AG04449 (cell line): ENCODE measurements around the gene OTX2.

ENCODE experiments used
- CTCF ChIA-PET: fragments of 350-600 bp; formaldehyde crosslinking; extraction: SDS; loops from one replicate; lab custom pipeline; 2021; ENCODE audit warnings: antibody characterized with exemption; lab: Yijun Ruan, JAX
- POLR2A ChIA-PET: fragments of 400-600, 350-600 bp; formaldehyde crosslinking; extraction: SDS; loops from one replicate; lab custom pipeline; 2020; ENCODE audit warnings: antibody characterized with exemption, inconsistent platforms; lab: Yijun Ruan, JAX
- DNase-seq: peaks from one replicate; pipeline ENCODE4 v3.0.0-alpha.2; 2010; ENCODE audit warnings: low read depth, low spot score
- H3K4me3 ChIP-seq: 2 replicates; pipeline ENCODE4 v1.5.1; 2011; ENCODE audit warnings: low read depth, mild to moderate bottlenecking, control low read depth, low read length
- CTCF ChIP-seq: IDR thresholded peaks from one replicate; pipeline ENCODE4 v1.5.1; 2011; ENCODE audit warnings: mild to moderate bottlenecking, moderate library complexity, low read length, control low read depth, inconsistent platforms; ENCODE audit not compliant: insufficient read depth; ENCODE audit errors: missing control alignments

The OTX2 gene

GRCh38 chr14:56821177-56821576 lies 10.9 kb upstream of the OTX2 start:
- ChIA-PET CTCF (no interaction called here), POLR2A (no interaction called here)
- no peak for TF ChIP-seq CTCF
- DNase-seq, result no peak
- H3K4me3 ChIP-seq, result no peak overlapping the region

- POLR2A ChIA-PET, result no interaction called here
- TF ChIP-seq CTCF, result no peak
- CTCF ChIA-PET, result no interaction called here
- no peak for DNase-seq
- no peak overlapping the region for H3K4me3 ChIP-seq
These were observed 7.2 kb upstream of the OTX2 start for GRCh38 chr14:56817396-56817921.

- TF ChIP-seq CTCF, result no peak
- ChIA-PET CTCF (no interaction called here), POLR2A (no interaction called here)
- DNase-seq, result no peak
- H3K4me3 ChIP-seq, result no peak overlapping the region
These were observed 6.5 kb upstream of the OTX2 start for GRCh38 chr14:56816574-56817391.

GRCh38 chr14:56815745-56816144 lies 5.5 kb upstream of the OTX2 start:
- POLR2A ChIA-PET, result no interaction called here
- CTCF ChIA-PET, result no interaction called here
- DNase-seq, result no peak
- H3K4me3 ChIP-seq, result no peak overlapping the region
- no peak for TF ChIP-seq CTCF

- H3K4me3 ChIP-seq, result no peak overlapping the region
- CTCF ChIA-PET, result no interaction called here
- no peak for DNase-seq
- no peak for TF ChIP-seq CTCF
- POLR2A ChIA-PET, result no interaction called here
These were observed 4.9 kb upstream of the OTX2 start for GRCh38 chr14:56814969-56815700.

GRCh38 chr14:56814519-56814959 lies 4.3 kb upstream of the OTX2 start:
- no peak for DNase-seq
- TF ChIP-seq CTCF, result no peak
- ChIA-PET CTCF (no interaction called here), POLR2A (no interaction called here)
- no peak overlapping the region for H3K4me3 ChIP-seq
